ENCODE data around the gene TCAP.

Gene TCAP

GRCh38 chr17:39650121-39650579, 15.0 kb upstream of the TCAP start:
- TF ChIP-seq EZH2 (optimal IDR thresholded peaks at IDR 0.05; ENCODE audit: low read depth, low read length) = no peak
- TF ChIP-seq CTCF (IDR thresholded peaks at IDR 0.05; ENCODE audit: low read length) = no peak
- TF ChIP-seq EZH2phosphoT487 (IDR thresholded peaks at IDR 0.05; ENCODE audit: low read length) = no peak
- Histone ChIP-seq H3K4me1 (ENCODE audit: low read length) (no peaks in the 10 kb centered on the region), H3F3A (ENCODE audit: insufficient read depth, low read length) (no peaks in the 10 kb centered on the region), H2AFZ (ENCODE audit: low read length) (no peak overlapping the region), H3K4me3 (ENCODE audit: low read length) (no peak overlapping the region), H3K36me3 (replicated peaks; ENCODE audit: insufficient read depth, low read length) (no peaks in the 10 kb centered on the region), H3K9me3 (replicated peaks; ENCODE audit: insufficient read depth, low read length) (no peaks in the 10 kb centered on the region), H3K9me2 (replicated peaks; ENCODE audit: insufficient read depth, low read length) (no peaks in the 10 kb centered on the region), H3K79me2 (ENCODE audit: low read length) (peaks cover 21% of the 10 kb centered on the region), H4K20me1 (ENCODE audit: insufficient read depth, low read length) (no peaks in the 10 kb centered on the region), H3K9ac (ENCODE audit: low read length) (no peak overlapping the region), H3K4me2 (ENCODE audit: low read depth, low read length) (no peak overlapping the region), H3K27me3 (replicated peaks; ENCODE audit: insufficient read depth, low read length) (no peaks in the 10 kb centered on the region), H3K27ac (ENCODE audit: low read length) (no peak overlapping the region)
- DNase-seq = no peak

DNA sequence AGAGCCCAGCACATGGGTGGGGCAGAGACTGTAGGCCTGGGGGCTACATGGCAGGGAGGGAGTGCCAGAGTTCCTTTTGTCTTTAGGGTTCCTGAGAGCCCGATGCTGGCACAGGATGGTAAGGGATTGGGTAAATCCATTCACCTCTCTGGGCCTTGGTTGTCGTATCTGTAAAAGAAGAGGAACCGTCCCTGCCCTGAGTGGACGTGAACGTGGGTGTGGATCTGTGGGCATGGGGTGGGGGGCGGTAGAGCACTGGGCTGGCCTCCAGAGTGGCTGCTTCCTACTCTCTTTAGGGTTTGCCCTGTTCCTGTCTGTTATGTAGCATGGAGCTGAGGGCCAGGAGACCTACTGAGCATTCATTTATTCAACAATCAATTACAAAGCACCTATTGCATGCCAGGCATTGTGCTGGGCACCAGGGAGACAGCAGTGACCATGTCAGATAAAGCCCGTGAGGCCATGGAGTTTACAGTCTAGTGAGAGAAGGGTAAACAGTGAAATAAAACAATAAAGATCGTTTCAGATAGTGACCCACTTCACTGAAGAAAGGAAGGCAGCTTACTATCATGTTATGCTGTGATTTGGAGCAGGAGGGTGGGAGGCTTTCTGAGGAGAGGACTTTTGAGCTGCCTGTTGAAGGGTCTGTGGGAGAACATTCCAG, 13.1 kb upstream of the TCAP start:
- no peak for TF ChIP-seq CTCF (IDR thresholded peaks at IDR 0.05; ENCODE audit: low read length)
- TF ChIP-seq EZH2 (optimal IDR thresholded peaks at IDR 0.05; ENCODE audit: low read depth, low read length) = no peak
- no peak for TF ChIP-seq EZH2phosphoT487 (IDR thresholded peaks at IDR 0.05; ENCODE audit: low read length)
- no peak for DNase-seq
- Histone ChIP-seq H3K9me3 (replicated peaks; ENCODE audit: insufficient read depth, low read length) (no peaks in the 10 kb centered on the region), H3K79me2 (ENCODE audit: low read length) (peaks cover 16% of the 10 kb centered on the region), H3K9me2 (replicated peaks; ENCODE audit: insufficient read depth, low read length) (no peaks in the 10 kb centered on the region), H3K27ac (ENCODE audit: low read length) (no peak overlapping the region), H3F3A (ENCODE audit: insufficient read depth, low read length) (no peaks in the 10 kb centered on the region), H3K9ac (ENCODE audit: low read length) (no peak overlapping the region), H3K36me3 (replicated peaks; ENCODE audit: insufficient read depth, low read length) (no peaks in the 10 kb centered on the region), H3K4me2 (ENCODE audit: low read depth, low read length) (no peak overlapping the region), H3K4me1 (ENCODE audit: low read length) (no peaks in the 10 kb centered on the region), H2AFZ (ENCODE audit: low read length) (no peak overlapping the region), H3K27me3 (replicated peaks; ENCODE audit: insufficient read depth, low read length) (no peaks in the 10 kb centered on the region), H3K4me3 (ENCODE audit: low read length) (no peak overlapping the region), H4K20me1 (ENCODE audit: insufficient read depth, low read length) (no peaks in the 10 kb centered on the region)

- no peaks in the 10 kb centered on the region for H3K27me3 ChIP-seq (replicated peaks; ENCODE audit: insufficient read depth, low read length)
Measured at GRCh38 chr17:39652587-39653315, 12.4 kb upstream of the TCAP start.

More at GRCh38 chr17:39652587-39653315, 12.4 kb upstream of the TCAP start:
- Histone ChIP-seq H3K79me2 (ENCODE audit: low read length) (peaks cover 10% of the 10 kb centered on the region; the same call in 1 of the 2 replicates), H4K20me1 (ENCODE audit: insufficient read depth, low read length) (no peaks in the 10 kb centered on the region), H3K27ac (ENCODE audit: low read length) (no peak overlapping the region), H2AFZ (ENCODE audit: low read length) (no peak overlapping the region), H3K9me3 (replicated peaks; ENCODE audit: insufficient read depth, low read length) (no peaks in the 10 kb centered on the region), H3K9me2 (replicated peaks; ENCODE audit: insufficient read depth, low read length) (no peaks in the 10 kb centered on the region), H3K9ac (ENCODE audit: low read length) (no peak overlapping the region), H3K4me1 (ENCODE audit: low read length) (no peaks in the 10 kb centered on the region), H3K4me3 (ENCODE audit: low read length) (no peak overlapping the region), H3F3A (ENCODE audit: insufficient read depth, low read length) (no peaks in the 10 kb centered on the region), H3K4me2 (ENCODE audit: low read depth, low read length) (no peak overlapping the region), H3K36me3 (replicated peaks; ENCODE audit: insufficient read depth, low read length) (no peaks in the 10 kb centered on the region)
- no peak for TF ChIP-seq EZH2 (optimal IDR thresholded peaks at IDR 0.05; ENCODE audit: low read depth, low read length)
- TF ChIP-seq CTCF (IDR thresholded peaks at IDR 0.05; ENCODE audit: low read length) = no peak
- no peak for TF ChIP-seq EZH2phosphoT487 (IDR thresholded peaks at IDR 0.05; ENCODE audit: low read length)
- no peak for DNase-seq
